ENCODE results near the gene DENND5B. TPM values are rescaled to one million over a fixed set of nuclear protein-coding genes. Genes with fewer than 3 reads are reported as not detected.
"Not testable (repeated sequence)": the region's sequence is repeated elsewhere in the genome, so short reads cannot be mapped to it uniquely, and the experiment has no call there.

Gene DENND5B
- total and polyA plus RNA-seq, 4 donors: 18.8 to 44.4 (median 25.6) TPM

GRCh38 chr12:31517994-31518393 lies 72.9 kb downstream of the DENND5B start:
- Histone ChIP-seq H3K27me3 (ENCODE audit: control insufficient read depth, insufficient read depth, low read length) (no peaks in the 10 kb centered on the region), H3K4me1 (ENCODE audit: control insufficient read depth, insufficient read depth, low read length) (peaks cover 7% of the 10 kb centered on the region), H3K9me3 (ENCODE audit: control insufficient read depth, insufficient read depth, low read length) (no peaks in the 10 kb centered on the region), H3K36me3 (ENCODE audit: control insufficient read depth, insufficient read depth, low read length) (no peaks in the 10 kb centered on the region), H3K4me3 (ENCODE audit: low read depth, low read length) (no peak overlapping the region), H3K27ac (ENCODE audit: low read depth, low read length) (peak overlapping the region; percentile 40)
- no peak for DNase-seq (ENCODE audit: low read depth in 4 of 6, low spot score in 6 of 6)
- 40% methylated on average over 1 of the region's 1 CpG for WGBS (ENCODE audit: insufficient coverage)

- no CpG with 5 or more reads among the region's 2 CpGs for WGBS (ENCODE audit: insufficient coverage)
- Histone ChIP-seq H3K4me3 (ENCODE audit: low read depth, low read length) (no peak overlapping the region), H3K9me3 (ENCODE audit: control insufficient read depth, insufficient read depth, low read length) (no peaks in the 10 kb centered on the region), H3K36me3 (ENCODE audit: control insufficient read depth, insufficient read depth, low read length) (no peaks in the 10 kb centered on the region), H3K27ac (ENCODE audit: low read depth, low read length) (no peak overlapping the region), H3K4me1 (ENCODE audit: control insufficient read depth, insufficient read depth, low read length) (peaks cover 4% of the 10 kb centered on the region), H3K27me3 (ENCODE audit: control insufficient read depth, insufficient read depth, low read length) (no peaks in the 10 kb centered on the region)
- DNase-seq (ENCODE audit: low read depth in 4 of 6, low spot score in 6 of 6): no peak
These were observed 74.2 kb downstream of the DENND5B start for GRCh38 chr12:31516702-31517101.

- Histone ChIP-seq H3K9me3 (ENCODE audit: control insufficient read depth, insufficient read depth, low read length) (no peaks in the 10 kb centered on the region), H3K36me3 (ENCODE audit: control insufficient read depth, insufficient read depth, low read length) (no peaks in the 10 kb centered on the region), H3K4me1 (ENCODE audit: control insufficient read depth, insufficient read depth, low read length) (peaks cover 4% of the 10 kb centered on the region), H3K27me3 (ENCODE audit: control insufficient read depth, insufficient read depth, low read length) (no peaks in the 10 kb centered on the region), H3K27ac (ENCODE audit: low read depth, low read length) (no peak overlapping the region), H3K4me3 (ENCODE audit: low read depth, low read length) (no peak overlapping the region)
- WGBS (ENCODE audit: insufficient coverage): 92% methylated on average over 4 of the region's 4 CpGs
- DNase-seq (ENCODE audit: low read depth in 4 of 6, low spot score in 6 of 6): no peak
These were observed 76.0 kb downstream of the DENND5B start for GRCh38 chr12:31514912-31515311.

GRCh38 chr12:31510034-31510433 lies 80.9 kb downstream of the DENND5B start:
- DNase-seq (ENCODE audit: low read depth in 4 of 6, low spot score in 6 of 6): no peak
- H3K4me3 ChIP-seq (ENCODE audit: low read depth, low read length): no peak overlapping the region
- no peaks in the 10 kb centered on the region for H3K36me3 ChIP-seq (ENCODE audit: control insufficient read depth, insufficient read depth, low read length)
- H3K27me3 ChIP-seq (ENCODE audit: control insufficient read depth, insufficient read depth, low read length): no peaks in the 10 kb centered on the region
- WGBS (ENCODE audit: insufficient coverage): 100% methylated on average over 4 of the region's 4 CpGs
- no peaks in the 10 kb centered on the region for H3K9me3 ChIP-seq (ENCODE audit: control insufficient read depth, insufficient read depth, low read length)
- H3K27ac ChIP-seq (ENCODE audit: low read depth, low read length): no peak overlapping the region
- H3K4me1 ChIP-seq (ENCODE audit: control insufficient read depth, insufficient read depth, low read length): no peaks in the 10 kb centered on the region

- H3K9me3 ChIP-seq (ENCODE audit: control insufficient read depth, insufficient read depth, low read length): no peaks in the 10 kb centered on the region
These were observed 82.3 kb downstream of the DENND5B start for GRCh38 chr12:31508436-31509150.

GRCh38 chr12:31507966-31508365 lies 83.0 kb downstream of the DENND5B start:
- WGBS (ENCODE audit: insufficient coverage): 88% methylated on average over 1 of the region's 1 CpG
- Histone ChIP-seq H3K27ac (ENCODE audit: low read depth, low read length) (no peak overlapping the region), H3K9me3 (ENCODE audit: control insufficient read depth, insufficient read depth, low read length) (no peaks in the 10 kb centered on the region), H3K27me3 (ENCODE audit: control insufficient read depth, insufficient read depth, low read length) (no peaks in the 10 kb centered on the region), H3K4me3 (ENCODE audit: low read depth, low read length) (no peak overlapping the region), H3K36me3 (ENCODE audit: control insufficient read depth, insufficient read depth, low read length) (no peaks in the 10 kb centered on the region), H3K4me1 (ENCODE audit: control insufficient read depth, insufficient read depth, low read length) (no peaks in the 10 kb centered on the region)
- DNase-seq (ENCODE audit: low read depth in 4 of 6, low spot score in 6 of 6): no peak

More at GRCh38 chr12:31508436-31509150, 82.3 kb downstream of the DENND5B start:
- no peaks in the 10 kb centered on the region for H3K36me3 ChIP-seq (ENCODE audit: control insufficient read depth, insufficient read depth, low read length)
- no CpG with 5 or more reads among the region's 4 CpGs for WGBS (ENCODE audit: insufficient coverage)
- H3K27me3 ChIP-seq (ENCODE audit: control insufficient read depth, insufficient read depth, low read length): no peaks in the 10 kb centered on the region
- no peak overlapping the region for H3K4me3 ChIP-seq (ENCODE audit: low read depth, low read length)
- H3K4me1 ChIP-seq (ENCODE audit: control insufficient read depth, insufficient read depth, low read length): no peaks in the 10 kb centered on the region
- no peak for DNase-seq (ENCODE audit: low read depth in 4 of 6, low spot score in 6 of 6)
- H3K27ac ChIP-seq (ENCODE audit: low read depth, low read length): no peak overlapping the region

GRCh38 chr12:31506515-31507306 lies 84.2 kb downstream of the DENND5B start:
- 68% methylated on average over 7 of the region's 9 CpGs for WGBS (ENCODE audit: insufficient coverage)
- DNase-seq (ENCODE audit: low read depth in 4 of 6, low spot score in 6 of 6): no peak
- no peak overlapping the region for H3K27ac ChIP-seq (ENCODE audit: low read depth, low read length)

GRCh38 chr12:31504625-31505222 lies 86.2 kb downstream of the DENND5B start:
- Histone ChIP-seq H3K9me3 (ENCODE audit: control insufficient read depth, insufficient read depth, low read length) (no peaks in the 10 kb centered on the region), H3K4me1 (ENCODE audit: control insufficient read depth, insufficient read depth, low read length) (no peaks in the 10 kb centered on the region), H3K27me3 (ENCODE audit: control insufficient read depth, insufficient read depth, low read length) (no peaks in the 10 kb centered on the region), H3K4me3 (ENCODE audit: low read depth, low read length) (no peak overlapping the region), H3K27ac (ENCODE audit: low read depth, low read length) (no peak overlapping the region), H3K36me3 (ENCODE audit: control insufficient read depth, insufficient read depth, low read length) (no peaks in the 10 kb centered on the region)
- no CpG with 5 or more reads among the region's 7 CpGs for WGBS (ENCODE audit: insufficient coverage)
- no peak for DNase-seq (ENCODE audit: low read depth in 4 of 6, low spot score in 6 of 6)

More at GRCh38 chr12:31506515-31507306, 84.2 kb downstream of the DENND5B start:
- Histone ChIP-seq H3K27me3 (ENCODE audit: control insufficient read depth, insufficient read depth, low read length) (no peaks in the 10 kb centered on the region), H3K4me1 (ENCODE audit: control insufficient read depth, insufficient read depth, low read length) (no peaks in the 10 kb centered on the region), H3K36me3 (ENCODE audit: control insufficient read depth, insufficient read depth, low read length) (no peaks in the 10 kb centered on the region), H3K9me3 (ENCODE audit: control insufficient read depth, insufficient read depth, low read length) (no peaks in the 10 kb centered on the region), H3K4me3 (ENCODE audit: low read depth, low read length) (no peak overlapping the region)

- no CpG with 5 or more reads among the region's 3 CpGs for WGBS (ENCODE audit: insufficient coverage)
- not testable (repeated sequence) for H3K27ac ChIP-seq (ENCODE audit: low read depth, low read length); H3K4me1 ChIP-seq (ENCODE audit: control insufficient read depth, insufficient read depth, low read length)
These were observed 89.9 kb downstream of the DENND5B start for GRCh38 chr12:31501014-31501413.

More at GRCh38 chr12:31501014-31501413, 89.9 kb downstream of the DENND5B start:
- H3K36me3 ChIP-seq (ENCODE audit: control insufficient read depth, insufficient read depth, low read length); H3K4me3 ChIP-seq (ENCODE audit: low read depth, low read length); DNase-seq (ENCODE audit: low read depth in 4 of 6, low spot score in 6 of 6); H3K27me3 ChIP-seq (ENCODE audit: control insufficient read depth, insufficient read depth, low read length); H3K9me3 ChIP-seq (ENCODE audit: control insufficient read depth, insufficient read depth, low read length): not testable (repeated sequence)
